DOHH2 (cell line): ENCODE results near the gene UNC13B.
"Not testable (repeated sequence)": the region's sequence is repeated elsewhere in the genome, so short reads cannot be mapped to it uniquely, and the experiment has no call there.

Experiments used
- H3F3A ChIP-seq: fragments of 200-600 bp; sonication (generic), shearing (Covaris generic); 2 replicates; pipeline ENCODE4 v1.6.0; 2016; ENCODE audit warnings: antibody characterized with exemption, mild to moderate bottlenecking; ENCODE audit not compliant: control insufficient read depth, insufficient read depth
- H3K27ac ChIP-seq: fragments of 200-600 bp; sonication (generic); 2 replicates; pipeline ENCODE4 v1.5.1; 2014; ENCODE audit warnings: low read depth, mild to moderate bottlenecking, low read length, moderate library complexity
- H3K27me3 ChIP-seq: fragments of 200-600 bp; sonication (generic); 2 replicates; pipeline ENCODE4 v1.6.1; 2014; ENCODE audit warnings: mild to moderate bottlenecking, low read length, mixed read lengths; ENCODE audit not compliant: control insufficient read depth
- H3K36me3 ChIP-seq: fragments of 200-600 bp; sonication (generic); 2 replicates; pipeline ENCODE4 v1.6.1; 2014; ENCODE audit warnings: mild to moderate bottlenecking, low read length, moderate library complexity, mixed read lengths; ENCODE audit not compliant: control insufficient read depth
- H3K4me1 ChIP-seq: fragments of 200-600 bp; sonication (generic); 2 replicates; pipeline ENCODE4 v1.6.1; 2014; ENCODE audit warnings: mild to moderate bottlenecking, low read length, mixed read lengths; ENCODE audit not compliant: control insufficient read depth
- H3K4me2 ChIP-seq: fragments of 200-600 bp; sonication (generic); 2 replicates; pipeline ENCODE4 v1.6.0; 2014; ENCODE audit warnings: mild to moderate bottlenecking, low read length, moderate library complexity
- H3K4me3 ChIP-seq: fragments of 200-600 bp; sonication (generic); 2 replicates; pipeline ENCODE4 v1.5.1; 2014; ENCODE audit warnings: mild to moderate bottlenecking, low read length, mixed read lengths
- H3K79me2 ChIP-seq: fragments of 200-600 bp; sonication (generic); 2 replicates; pipeline ENCODE4 v1.6.1; 2014; ENCODE audit warnings: mild to moderate bottlenecking, low read length, mixed read lengths; ENCODE audit not compliant: control insufficient read depth
- H3K9me2 ChIP-seq: fragments of 200-600 bp; sonication (generic); replicated peaks from 2 replicates; pipeline ENCODE4 v1.6.1; 2014; ENCODE audit warnings: mild to moderate bottlenecking, low read length, mixed read lengths; ENCODE audit not compliant: control insufficient read depth
- H3K9me3 ChIP-seq: fragments of 200-600 bp; sonication (generic); 2 replicates; pipeline ENCODE4 v1.6.1; 2014; ENCODE audit warnings: antibody characterized with exemption, low read length, mixed read lengths; ENCODE audit not compliant: control insufficient read depth, insufficient read depth
- H4K20me1 ChIP-seq: fragments of 200-600 bp; sonication (generic); 2 replicates; pipeline ENCODE4 v1.6.0; 2014; ENCODE audit warnings: low read depth, mild to moderate bottlenecking, antibody characterized with exemption, low read length, moderate library complexity; ENCODE audit not compliant: control insufficient read depth, insufficient read depth
- EZH2phosphoT487 ChIP-seq: fragments of 200-600 bp; sonication (generic); IDR thresholded peaks from 2 replicates; pipeline ENCODE4 v1.6.1; 2017; ENCODE audit warnings: borderline replicate concordance, mild to moderate bottlenecking, antibody characterized with exemption, low read length, moderate library complexity, mixed read lengths
- TF ChIP-seq, protein P1 (sequence below): fragments of 200-600 bp; sonication (generic); IDR thresholded peaks from one replicate; pipeline ENCODE4 v1.5.1; 2014; ENCODE audit warnings: antibody characterized with exemption, mild to moderate bottlenecking, low read depth, low read length; ENCODE audit not compliant: poor library complexity, severe bottlenecking

UNC13B gene

DNA sequence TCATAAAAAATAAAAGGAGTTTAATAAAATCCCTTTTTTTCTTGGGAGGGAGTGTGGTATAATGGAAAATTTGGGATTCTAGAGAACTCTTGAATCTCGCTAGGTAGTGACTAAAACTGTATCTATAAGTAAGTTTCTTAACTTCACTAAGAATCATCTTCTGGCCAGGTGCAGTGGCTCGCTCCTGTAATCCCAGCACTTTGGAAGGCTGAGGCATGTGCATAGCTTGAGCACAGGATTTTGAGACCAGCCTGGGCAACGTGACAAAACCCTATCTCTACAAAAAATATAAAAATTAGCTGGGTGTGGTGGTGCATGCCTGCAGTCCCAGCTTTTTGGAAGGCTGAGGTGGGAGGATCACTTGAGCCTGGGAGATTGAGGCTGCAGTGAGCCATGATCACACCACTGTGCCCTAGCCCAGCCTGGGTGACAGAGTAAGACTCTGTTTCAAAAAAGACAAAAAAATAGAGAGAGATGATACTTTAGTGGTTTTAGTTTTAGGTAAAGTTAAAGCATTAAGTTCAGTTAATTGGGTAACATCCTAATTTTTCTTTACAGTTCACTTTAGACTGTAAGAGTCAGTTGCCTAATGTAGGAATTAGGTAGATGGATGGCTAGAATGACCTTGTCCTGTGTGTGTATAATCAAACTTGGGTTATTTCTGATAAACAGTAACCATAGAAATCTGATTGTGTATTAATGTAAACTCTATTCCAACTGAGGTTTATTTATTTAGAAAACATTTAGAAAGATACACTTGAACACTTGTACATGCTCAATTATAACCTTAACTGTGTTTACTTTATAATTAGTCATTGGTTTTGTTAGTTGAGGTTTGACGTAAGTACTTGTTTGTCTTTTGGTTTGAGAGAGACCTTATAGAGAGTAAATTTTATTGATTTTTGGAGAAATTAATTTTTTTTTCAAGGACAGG is 17.8 kb downstream of the UNC13B start:
- Histone ChIP-seq H3F3A (no peaks in the 10 kb centered on the region), H3K36me3 (no peaks in the 10 kb centered on the region), H3K4me3 (no peak overlapping the region), H3K9me3 (no peaks in the 10 kb centered on the region), H4K20me1 (no peaks in the 10 kb centered on the region), H3K79me2 (no peaks in the 10 kb centered on the region), H3K27ac (no peak overlapping the region), H3K9me2 (no peaks in the 10 kb centered on the region), H3K4me1 (no peaks in the 10 kb centered on the region), H3K4me2 (no peak overlapping the region), H3K27me3 (no peaks in the 10 kb centered on the region)
- TF ChIP-seq, protein P1, sequence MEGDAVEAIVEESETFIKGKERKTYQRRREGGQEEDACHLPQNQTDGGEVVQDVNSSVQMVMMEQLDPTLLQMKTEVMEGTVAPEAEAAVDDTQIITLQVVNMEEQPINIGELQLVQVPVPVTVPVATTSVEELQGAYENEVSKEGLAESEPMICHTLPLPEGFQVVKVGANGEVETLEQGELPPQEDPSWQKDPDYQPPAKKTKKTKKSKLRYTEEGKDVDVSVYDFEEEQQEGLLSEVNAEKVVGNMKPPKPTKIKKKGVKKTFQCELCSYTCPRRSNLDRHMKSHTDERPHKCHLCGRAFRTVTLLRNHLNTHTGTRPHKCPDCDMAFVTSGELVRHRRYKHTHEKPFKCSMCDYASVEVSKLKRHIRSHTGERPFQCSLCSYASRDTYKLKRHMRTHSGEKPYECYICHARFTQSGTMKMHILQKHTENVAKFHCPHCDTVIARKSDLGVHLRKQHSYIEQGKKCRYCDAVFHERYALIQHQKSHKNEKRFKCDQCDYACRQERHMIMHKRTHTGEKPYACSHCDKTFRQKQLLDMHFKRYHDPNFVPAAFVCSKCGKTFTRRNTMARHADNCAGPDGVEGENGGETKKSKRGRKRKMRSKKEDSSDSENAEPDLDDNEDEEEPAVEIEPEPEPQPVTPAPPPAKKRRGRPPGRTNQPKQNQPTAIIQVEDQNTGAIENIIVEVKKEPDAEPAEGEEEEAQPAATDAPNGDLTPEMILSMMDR, result no peak
- no peak for TF ChIP-seq EZH2phosphoT487

DNA sequence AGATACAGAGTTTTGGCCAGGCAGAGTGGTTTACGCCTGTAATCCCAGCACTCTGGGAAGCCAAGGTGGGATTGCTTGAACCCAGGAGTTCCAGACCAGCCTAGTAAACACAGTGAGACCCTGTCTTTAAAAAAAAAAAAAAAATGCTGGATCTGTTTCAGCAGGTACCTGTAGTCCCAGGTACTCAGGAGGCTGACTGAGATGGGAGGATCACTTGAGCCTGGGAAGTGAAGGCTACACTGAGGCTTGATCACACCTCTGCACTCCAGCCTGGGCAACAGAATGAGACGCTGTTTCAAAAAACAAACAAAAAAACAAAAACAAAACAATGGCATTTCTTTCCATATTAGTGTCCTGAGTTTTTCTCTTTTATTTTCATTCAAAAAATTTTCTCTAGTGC is 19.0 kb downstream of the UNC13B start:
- no peak overlapping the region for H3K4me2 ChIP-seq
- no peaks in the 10 kb centered on the region for H3F3A ChIP-seq
- no peaks in the 10 kb centered on the region for H3K36me3 ChIP-seq
- no peaks in the 10 kb centered on the region for H4K20me1 ChIP-seq
- no peaks in the 10 kb centered on the region for H3K9me2 ChIP-seq
- no peaks in the 10 kb centered on the region for H3K79me2 ChIP-seq
- H3K27ac ChIP-seq, result no peak overlapping the region
- no peaks in the 10 kb centered on the region for H3K27me3 ChIP-seq
- no peaks in the 10 kb centered on the region for H3K4me1 ChIP-seq
- peaks cover 3% of the 10 kb centered on the region; the same call in 1 of the 2 replicates for H3K9me3 ChIP-seq
- TF ChIP-seq, protein P1, result no peak
- no peak for TF ChIP-seq EZH2phosphoT487
- no peak overlapping the region for H3K4me3 ChIP-seq

DNA sequence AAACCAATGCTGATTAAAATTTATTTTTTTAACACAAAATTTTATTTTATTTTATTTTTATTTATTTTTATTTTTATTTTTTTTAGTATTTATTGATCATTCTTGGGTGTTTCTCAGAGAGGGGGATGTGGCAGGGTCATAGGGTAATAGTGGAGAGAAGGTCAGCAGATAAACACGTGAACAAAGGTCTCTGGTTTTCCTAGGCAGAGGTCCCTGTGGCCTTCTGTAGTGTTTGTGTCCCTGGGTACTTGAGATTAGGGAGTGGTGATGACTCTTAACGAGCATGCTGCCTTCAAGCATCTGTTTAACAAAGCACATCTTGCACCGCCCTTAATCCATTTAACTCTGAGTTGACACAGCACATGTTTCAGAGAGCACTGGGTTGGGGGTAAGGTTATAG is 20.6 kb downstream of the UNC13B start:
- H3F3A ChIP-seq, H4K20me1 ChIP-seq, H3K79me2 ChIP-seq, H3K27me3 ChIP-seq, H3K4me3 ChIP-seq, H3K4me2 ChIP-seq, H3K36me3 ChIP-seq, H3K27ac ChIP-seq, H3K9me2 ChIP-seq, H3K4me1 ChIP-seq, H3K9me3 ChIP-seq: not testable (repeated sequence)

DNA sequence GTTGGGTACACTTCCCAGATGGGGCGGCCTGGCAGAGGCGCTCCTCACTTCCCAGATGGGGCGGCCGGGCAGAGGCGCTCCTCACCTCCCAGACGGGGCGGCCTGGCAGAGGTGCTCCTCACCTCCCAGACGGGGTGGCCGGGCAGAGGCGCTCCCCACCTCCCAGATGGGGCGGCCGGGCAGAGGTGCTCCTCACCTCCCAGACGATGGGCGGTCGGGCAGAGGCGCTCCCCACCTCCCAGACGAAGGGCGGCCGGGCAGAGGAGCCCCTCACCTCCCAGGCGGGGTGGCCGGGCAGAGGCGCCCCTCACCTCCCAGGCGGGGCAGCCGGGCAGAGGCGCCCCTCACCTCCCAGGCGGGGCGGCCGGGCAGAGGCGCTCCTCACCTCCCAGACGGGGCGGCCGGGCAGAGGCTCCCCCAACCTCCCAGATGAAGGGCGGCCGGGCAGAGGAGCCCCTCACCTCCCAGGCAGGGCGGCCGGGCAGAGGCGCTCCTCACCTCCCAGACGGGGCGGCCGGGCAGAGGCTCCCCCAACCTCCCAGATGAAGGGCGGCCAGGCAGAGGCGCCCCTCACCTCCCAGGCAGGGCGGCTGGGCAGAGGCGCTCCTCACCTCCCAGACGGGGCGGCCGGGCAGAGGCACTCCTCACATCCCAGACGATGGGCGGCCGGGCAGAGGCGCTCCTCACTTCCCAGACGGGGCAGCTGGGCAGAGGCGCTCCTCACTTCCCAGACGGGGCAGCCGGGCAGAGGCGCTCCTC is 21.4 kb downstream of the UNC13B start:
- not testable (repeated sequence) for H3F3A ChIP-seq, H3K36me3 ChIP-seq, H3K4me2 ChIP-seq, H3K9me2 ChIP-seq, H3K9me3 ChIP-seq, H3K27ac ChIP-seq, H3K27me3 ChIP-seq, H4K20me1 ChIP-seq, H3K79me2 ChIP-seq, H3K4me1 ChIP-seq, H3K4me3 ChIP-seq

DNA sequence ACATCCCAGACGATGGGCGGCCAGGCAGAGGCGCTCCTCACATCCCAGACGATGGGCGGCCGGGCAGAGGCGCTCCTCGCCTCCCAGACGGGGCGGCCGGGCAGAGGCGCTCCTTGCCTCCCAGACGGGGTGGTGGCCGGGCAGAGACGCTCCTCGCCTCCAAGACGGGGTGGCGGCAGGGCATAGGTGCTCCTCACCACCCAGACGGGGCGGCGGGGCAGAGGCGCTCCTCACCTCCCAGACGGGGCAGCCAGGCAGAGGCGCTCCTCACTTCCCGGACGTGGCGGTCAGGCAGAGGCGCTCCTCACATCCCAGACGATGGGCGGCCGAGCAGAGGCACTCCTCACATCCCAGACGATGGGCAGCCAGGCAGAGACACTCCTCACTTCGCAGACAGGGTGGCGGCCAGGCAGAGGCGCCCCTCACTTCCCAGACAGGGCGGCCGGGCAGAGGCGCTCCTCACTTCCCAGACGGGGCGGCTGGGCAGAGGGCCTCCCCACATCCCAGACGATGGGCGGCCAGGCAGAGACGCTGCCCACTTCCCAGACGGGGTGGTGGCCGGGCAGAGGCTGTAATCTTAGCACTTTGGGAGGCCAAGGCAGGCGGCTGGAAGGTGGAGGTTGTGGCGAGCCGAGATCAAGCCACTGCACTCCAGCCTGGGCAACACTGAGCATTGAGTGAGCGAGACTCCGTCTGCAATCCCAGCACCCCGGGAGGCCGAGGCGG is 22.1 kb downstream of the UNC13B start:
- not testable (repeated sequence) for H3F3A ChIP-seq, H3K9me3 ChIP-seq, H3K4me2 ChIP-seq, H3K4me1 ChIP-seq, H3K36me3 ChIP-seq, H4K20me1 ChIP-seq, H3K79me2 ChIP-seq, H3K27me3 ChIP-seq, H3K4me3 ChIP-seq, H3K27ac ChIP-seq, H3K9me2 ChIP-seq
